ENCODE results near the gene CLDN20. TPM values are rescaled to one million over a fixed set of nuclear protein-coding genes. Genes with fewer than 3 reads are reported as not detected.

The CLDN20 gene
- total and polyA plus RNA-seq, 2 experiments from 2014 or later, result 0.56 TPM; not detected in 1

- no peak overlapping the region for H3K4me3 ChIP-seq
- H3K36me3 ChIP-seq (replicated peaks; ENCODE audit: insufficient read depth, low read depth), result no peaks in the 10 kb centered on the region
- H2AFZ ChIP-seq, result no peak overlapping the region
- H3K79me2 ChIP-seq, result no peaks in the 10 kb centered on the region
- no peaks in the 10 kb centered on the region for H3K9me3 ChIP-seq (ENCODE audit: low read depth)
- no peaks in the 10 kb centered on the region for H3K27me3 ChIP-seq
- 89% methylated on average over 1 of the region's 1 CpG for WGBS (ENCODE audit: low lambda C conversion rate, missing lambda C conversion rate)
- peaks cover 27% of the 10 kb centered on the region for H3K4me1 ChIP-seq (ENCODE audit: insufficient read depth)
- H3K27ac ChIP-seq, result peak overlapping the region; percentile 44
- no peak for DNase-seq (ENCODE audit: low spot score)
- no peaks in the 10 kb centered on the region for H4K20me1 ChIP-seq (ENCODE audit: insufficient read depth, poor library complexity, severe bottlenecking)
- no peak for TF ChIP-seq EZH2 (IDR thresholded peaks at IDR 0.05; ENCODE audit: borderline replicate concordance)
- TF ChIP-seq CTCF (IDR thresholded peaks at IDR 0.05; ENCODE audit: poor library complexity), result no peak
- no peak for TF ChIP-seq EZH2phosphoT487 (IDR thresholded peaks at IDR 0.05; ENCODE audit: low read depth, severe bottlenecking, unreplicated experiment)
- H3K9me2 ChIP-seq (replicated peaks; ENCODE audit: insufficient read depth), result no peaks in the 10 kb centered on the region
- H3K4me2 ChIP-seq, result no peak overlapping the region
These were observed 10.7 kb downstream of the CLDN20 start for GRCh38 chr6:155274533-155274932.

GRCh38 chr6:155275808-155276480 lies 12.1 kb downstream of the CLDN20 start:
- H3K9me3 ChIP-seq (ENCODE audit: low read depth), result no peaks in the 10 kb centered on the region
- peak overlapping the region; percentile 2 for H3K4me2 ChIP-seq
- TF ChIP-seq CTCF (IDR thresholded peaks at IDR 0.05; ENCODE audit: poor library complexity) (no peak), EZH2phosphoT487 (IDR thresholded peaks at IDR 0.05; ENCODE audit: low read depth, severe bottlenecking, unreplicated experiment) (no peak), EZH2 (IDR thresholded peaks at IDR 0.05; ENCODE audit: borderline replicate concordance) (no peak)
- H3K27ac ChIP-seq, result peak overlapping the region; percentile 56
- H3K36me3 ChIP-seq (replicated peaks; ENCODE audit: insufficient read depth, low read depth), result no peaks in the 10 kb centered on the region
- H3K27me3 ChIP-seq, result no peaks in the 10 kb centered on the region
- H3K79me2 ChIP-seq, result no peaks in the 10 kb centered on the region
- DNase-seq (ENCODE audit: low spot score), result no peak
- H2AFZ ChIP-seq, result no peak overlapping the region
- no peak overlapping the region for H3K4me3 ChIP-seq
- H3K4me1 ChIP-seq (ENCODE audit: insufficient read depth), result peaks cover 27% of the 10 kb centered on the region
- no peaks in the 10 kb centered on the region for H3K9me2 ChIP-seq (replicated peaks; ENCODE audit: insufficient read depth)
- 61% methylated on average over 10 of the region's 10 CpGs for WGBS (ENCODE audit: low lambda C conversion rate, missing lambda C conversion rate)
- H4K20me1 ChIP-seq (ENCODE audit: insufficient read depth, poor library complexity, severe bottlenecking), result no peaks in the 10 kb centered on the region

- H3K27ac ChIP-seq, result no peak overlapping the region
- TF ChIP-seq EZH2 (IDR thresholded peaks at IDR 0.05; ENCODE audit: borderline replicate concordance), result no peak
- TF ChIP-seq CTCF (IDR thresholded peaks at IDR 0.05; ENCODE audit: poor library complexity), result no peak
- no peak for TF ChIP-seq EZH2phosphoT487 (IDR thresholded peaks at IDR 0.05; ENCODE audit: low read depth, severe bottlenecking, unreplicated experiment)
These were observed 12.8 kb downstream of the CLDN20 start for GRCh38 chr6:155276638-155277037.

More at GRCh38 chr6:155276638-155277037, 12.8 kb downstream of the CLDN20 start:
- Histone ChIP-seq H4K20me1 (ENCODE audit: insufficient read depth, poor library complexity, severe bottlenecking) (no peaks in the 10 kb centered on the region), H3K4me3 (no peak overlapping the region), H3K36me3 (replicated peaks; ENCODE audit: insufficient read depth, low read depth) (no peaks in the 10 kb centered on the region), H3K9me3 (ENCODE audit: low read depth) (no peaks in the 10 kb centered on the region), H3K9me2 (replicated peaks; ENCODE audit: insufficient read depth) (no peaks in the 10 kb centered on the region), H3K4me2 (no peak overlapping the region), H3K27me3 (no peaks in the 10 kb centered on the region), H2AFZ (no peak overlapping the region), H3K4me1 (ENCODE audit: insufficient read depth) (peaks cover 27% of the 10 kb centered on the region), H3K79me2 (no peaks in the 10 kb centered on the region)
- no peak for DNase-seq (ENCODE audit: low spot score)

Data from hepatocyte (in vitro differentiated cells).